H9 (cell line): ENCODE results near the gene ACKR3. TPM values are rescaled to one million over a fixed set of nuclear protein-coding genes. Genes with fewer than 3 reads are reported as not detected.

Experiments
- DNase-seq: peaks from one replicate; pipeline ENCODE4 v3.0.0-alpha.2; 2017
- H2AFZ ChIP-seq: one replicate; pipeline ENCODE4 v1.6.1; 2013; ENCODE audit warnings: mild to moderate bottlenecking, low read length, control low read depth, moderate library complexity
- H2AK5ac ChIP-seq: 2 replicates; pipeline ENCODE4 v1.6.1; 2013; ENCODE audit warnings: low read length, control low read depth, mixed read lengths; ENCODE audit not compliant: insufficient read length
- H2BK120ac ChIP-seq: one replicate; pipeline ENCODE4 v1.6.1; 2013; ENCODE audit warnings: low read depth, mild to moderate bottlenecking, low read length, control low read depth, inconsistent platforms; ENCODE audit not compliant: poor library complexity, severe bottlenecking
- H2BK12ac ChIP-seq: 2 replicates; pipeline ENCODE4 v1.6.1; 2013; ENCODE audit warnings: low read length, control low read depth, mixed read lengths, low read depth; ENCODE audit not compliant: insufficient read length
- H2BK15ac ChIP-seq: 2 replicates; pipeline ENCODE4 v1.6.1; 2013; ENCODE audit warnings: low read depth, low read length, control low read depth
- H2BK20ac ChIP-seq: one replicate; pipeline ENCODE4 v1.6.1; 2013; ENCODE audit warnings: low read depth, mild to moderate bottlenecking, low read length, control low read depth, inconsistent platforms; ENCODE audit not compliant: poor library complexity, severe bottlenecking
- H2BK5ac ChIP-seq: 2 replicates; pipeline ENCODE4 v1.6.1; 2013; ENCODE audit warnings: low read length, control low read depth, mixed read lengths; ENCODE audit not compliant: insufficient read length
- H3K14ac ChIP-seq: 2 replicates; pipeline ENCODE4 v1.6.1; 2013; ENCODE audit warnings: low read length, control low read depth; ENCODE audit not compliant: insufficient read depth
- H3K18ac ChIP-seq: 2 replicates; pipeline ENCODE4 v1.6.1; 2013; ENCODE audit warnings: low read depth, mild to moderate bottlenecking, mixed read lengths, low read length, control low read depth; ENCODE audit not compliant: insufficient read length
- H3K23ac ChIP-seq: 2 replicates; pipeline ENCODE4 v1.6.1; 2013; ENCODE audit warnings: low read length, control low read depth, mixed read lengths, low read depth; ENCODE audit not compliant: insufficient read length
- H3K23me2 ChIP-seq: 2 replicates; pipeline ENCODE4 v1.6.1; 2013; ENCODE audit warnings: low read depth, mild to moderate bottlenecking, mixed read lengths, low read length, control low read depth; ENCODE audit not compliant: insufficient read length, poor library complexity, severe bottlenecking
- H3K27ac ChIP-seq: 2 replicates; pipeline ENCODE4 v1.5.1; 2013; ENCODE audit warnings: low read length, control low read depth, mixed read lengths, low read depth; ENCODE audit not compliant: insufficient read length
- H3K27me3 ChIP-seq: 2 replicates; pipeline ENCODE4 v1.6.1; 2013; ENCODE audit warnings: low read length, control low read depth, inconsistent platforms; ENCODE audit not compliant: insufficient read depth
- H3K4ac ChIP-seq: 2 replicates; pipeline ENCODE4 v1.6.1; 2013; ENCODE audit warnings: low read depth, mild to moderate bottlenecking, control low read depth, inconsistent platforms, low read length, moderate library complexity
- H3K4me1 ChIP-seq: 2 replicates; pipeline ENCODE4 v1.6.1; 2013; ENCODE audit warnings: low read length, control low read depth, inconsistent platforms; ENCODE audit not compliant: insufficient read depth
- H3K4me2 ChIP-seq: 2 replicates; pipeline ENCODE4 v1.6.1; 2013; ENCODE audit warnings: low read length, control low read depth, mixed read lengths; ENCODE audit not compliant: insufficient read length, insufficient read depth
- H3K56ac ChIP-seq: 2 replicates; pipeline ENCODE4 v1.6.1; 2013; ENCODE audit warnings: low read depth, mild to moderate bottlenecking, mixed read lengths, low read length, control low read depth; ENCODE audit not compliant: insufficient read length
- H3K79me1 ChIP-seq: 2 replicates; pipeline ENCODE4 v1.6.1; 2013; ENCODE audit warnings: low read depth, mild to moderate bottlenecking, moderate library complexity, low read length, control low read depth, inconsistent platforms; ENCODE audit not compliant: insufficient read depth, poor library complexity, severe bottlenecking
- H3K79me2 ChIP-seq: 2 replicates; pipeline ENCODE4 v1.6.1; 2013; ENCODE audit warnings: low read length, control low read depth, inconsistent platforms; ENCODE audit not compliant: insufficient read depth
- H3K9ac ChIP-seq: 2 replicates; pipeline ENCODE4 v1.6.1; 2013; ENCODE audit warnings: low read length, control low read depth, mixed read lengths; ENCODE audit not compliant: insufficient read length; ENCODE audit errors: extremely low read depth
- H3K9me3 ChIP-seq: one replicate; pipeline ENCODE4 v1.6.1; 2013; ENCODE audit warnings: low read depth, low read length, inconsistent platforms; ENCODE audit not compliant: control insufficient read depth
- H3T11ph ChIP-seq: one replicate; pipeline ENCODE4 v1.6.1; 2013; ENCODE audit warnings: mild to moderate bottlenecking, low read length, control low read depth, inconsistent platforms
- H4K20me1 ChIP-seq: one replicate; pipeline ENCODE4 v1.6.1; 2013; ENCODE audit not compliant: control insufficient read depth, insufficient read length, insufficient read depth
- H4K5ac ChIP-seq: 2 replicates; pipeline ENCODE4 v1.6.1; 2013; ENCODE audit warnings: low read depth, mild to moderate bottlenecking, mixed read lengths, low read length, control low read depth; ENCODE audit not compliant: insufficient read length
- H4K8ac ChIP-seq: replicated peaks from 2 replicates; pipeline ENCODE4 v1.6.1; 2013; ENCODE audit warnings: low read length, control low read depth, mixed read lengths, low read depth; ENCODE audit not compliant: insufficient read length
- H4K91ac ChIP-seq: 2 replicates; pipeline ENCODE4 v1.6.1; 2013; ENCODE audit warnings: low read depth, mild to moderate bottlenecking, moderate library complexity, mixed read lengths, low read length, control low read depth; ENCODE audit not compliant: insufficient read length
- H3K27ac Mint-ChIP-seq, 3 experiments: 2 replicates in 2 of 3; 3 replicates in 1 of 3; pipeline ENCODE4 v1.8.0; 2020 to 2021; ENCODE audit warnings: mixed read lengths in 3 of 3, mild to moderate bottlenecking in 1 of 3, moderate library complexity in 1 of 3
- H3K27me3 Mint-ChIP-seq: 2 replicates; pipeline ENCODE4 v1.8.0; 2021; ENCODE audit warnings: low read depth, mild to moderate bottlenecking, moderate library complexity, mixed read lengths
- H3K36me3 Mint-ChIP-seq, 3 experiments: 2 replicates in 2 of 3; 3 replicates in 1 of 3; pipeline ENCODE4 v1.8.0; 2020 to 2021; ENCODE audit warnings: low read depth in 3 of 3, mixed read lengths in 3 of 3; ENCODE audit not compliant: insufficient read depth in 1 of 3
- H3K4me1 Mint-ChIP-seq, 2 experiments: 2 replicates each; pipeline ENCODE4 v1.8.0; 2020; ENCODE audit warnings: mixed read lengths in 2 of 2
- H3K4me3 Mint-ChIP-seq, 2 experiments: 2 replicates in 1 of 2; 3 replicates in 1 of 2; pipeline ENCODE4 v1.8.0; 2020 to 2021; ENCODE audit warnings: mild to moderate bottlenecking in 2 of 2, mixed read lengths in 2 of 2, moderate library complexity in 1 of 2
- H3K9me3 Mint-ChIP-seq, 2 experiments: 2 replicates in 1 of 2; 3 replicates in 1 of 2; pipeline ENCODE4 v1.8.0; 2020; ENCODE audit warnings: mild to moderate bottlenecking in 2 of 2, mixed read lengths in 2 of 2, moderate library complexity in 1 of 2
- WGBS: extraction: QIAGEN DNeasy Blood & Tissue Kit; methylation state at CpG from one replicate; pipeline ENCODE4 v1.1.7; 2013; ENCODE audit warnings: missing lambda C conversion rate, low lambda C conversion rate, mixed read lengths; ENCODE audit not compliant: insufficient read length; ENCODE audit errors: extremely low coverage; 5-methylcytosine and 5-hydroxymethylcytosine counted together
- total RNA-seq: library from RNA; stranded (reverse); gene quantifications from 2 replicates; pipeline ENCODE4 v1.2.1, GENCODE V29; 2021
- TF ChIP-seq, protein P1 (sequence below): fragments of 200-600 bp; sonication (generic); conservative IDR thresholded peaks from 3 replicates; pipeline ENCODE4 v1.8.0; 2021; ENCODE audit warnings: antibody characterized with exemption, mild to moderate bottlenecking

ACKR3 gene
- total RNA-seq, 1 experiment from 2014 or later: 0.44 TPM

DNA sequence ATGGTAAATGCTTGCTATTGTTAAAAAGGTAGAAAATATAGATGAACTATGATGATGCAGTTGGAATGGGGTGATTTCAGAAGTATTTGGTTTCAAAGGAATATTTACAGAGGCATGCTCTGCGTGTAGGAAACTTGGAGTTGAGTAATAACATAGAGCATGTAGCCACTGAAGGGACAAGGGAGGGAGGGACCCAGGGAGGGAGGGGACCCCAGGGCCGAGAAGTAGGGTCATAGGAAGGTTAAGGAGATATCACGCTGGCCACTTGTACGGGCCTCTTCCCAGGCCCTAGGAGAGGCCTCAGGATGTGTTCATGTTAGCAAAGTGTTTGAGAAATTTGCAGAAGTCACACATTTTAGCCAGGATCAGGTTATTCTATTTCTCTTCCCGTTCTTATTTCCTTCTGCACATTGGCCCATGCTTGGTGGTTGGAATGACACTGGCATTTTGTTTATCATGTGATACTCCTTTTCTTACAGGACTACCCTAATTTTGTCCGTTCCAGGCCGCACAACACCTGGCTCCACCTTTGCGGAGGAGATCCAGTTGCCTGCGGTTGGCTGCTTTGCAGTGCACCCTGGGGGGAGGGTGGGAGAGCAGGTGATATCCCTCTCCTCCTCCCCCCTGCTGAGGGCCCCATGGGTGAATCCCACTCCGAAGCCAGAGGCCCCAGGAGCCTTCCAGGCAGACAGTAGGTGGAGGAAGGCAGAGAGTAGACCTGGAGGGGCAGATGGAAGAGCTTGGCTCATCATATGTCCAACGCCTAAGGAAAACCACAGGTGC is 16.9 kb upstream of the ACKR3 start:
- peaks cover 10 to 17% of the 10 kb centered on the region in 2 experiments for H3K9me3 Mint-ChIP-seq
- Histone ChIP-seq H3K79me1 (no peaks in the 10 kb centered on the region), H2BK5ac (no peak overlapping the region), H3K9ac (no peak overlapping the region), H3K27me3 (no peaks in the 10 kb centered on the region), H3K79me2 (no peaks in the 10 kb centered on the region), H2AK5ac (no peak overlapping the region), H3K4me2 (no peak overlapping the region), H4K91ac (no peak overlapping the region), H2BK20ac (no peak overlapping the region), H3T11ph (no peak overlapping the region), H4K20me1 (no peaks in the 10 kb centered on the region), H3K27ac (no peak overlapping the region), H2BK12ac (no peak overlapping the region), H3K4ac (no peak overlapping the region), H2AFZ (no peak overlapping the region), H3K4me1 (no peaks in the 10 kb centered on the region; the same call in 1 of the 2 replicates), H3K14ac (no peak overlapping the region; the same call in 1 of the 2 replicates), H3K23ac (no peak overlapping the region), H3K23me2 (no peaks in the 10 kb centered on the region), H4K8ac (no peak overlapping the region), H4K5ac (no peak overlapping the region), H2BK120ac (no peak overlapping the region), H3K56ac (no peak overlapping the region), H3K9me3 (no peaks in the 10 kb centered on the region), H3K18ac (no peak overlapping the region), H2BK15ac (no peak overlapping the region)
- no CpG with 5 or more reads among the region's 11 CpGs for WGBS
- peaks cover 12% of the 10 kb centered on the region for H3K27me3 Mint-ChIP-seq
- H3K27ac Mint-ChIP-seq: no peak overlapping the region
- no peak overlapping the region; a peak in 2 of 5 replicates for H3K4me3 Mint-ChIP-seq
- peaks cover 30 to 33% of the 10 kb centered on the region in 2 experiments for H3K4me1 Mint-ChIP-seq
- peaks cover 0 to 18% (median 3%) of the 10 kb centered on the region in 3 experiments; a peak in 4 of 7 replicates for H3K36me3 Mint-ChIP-seq
- DNase-seq: no peak
- TF ChIP-seq, protein P1, sequence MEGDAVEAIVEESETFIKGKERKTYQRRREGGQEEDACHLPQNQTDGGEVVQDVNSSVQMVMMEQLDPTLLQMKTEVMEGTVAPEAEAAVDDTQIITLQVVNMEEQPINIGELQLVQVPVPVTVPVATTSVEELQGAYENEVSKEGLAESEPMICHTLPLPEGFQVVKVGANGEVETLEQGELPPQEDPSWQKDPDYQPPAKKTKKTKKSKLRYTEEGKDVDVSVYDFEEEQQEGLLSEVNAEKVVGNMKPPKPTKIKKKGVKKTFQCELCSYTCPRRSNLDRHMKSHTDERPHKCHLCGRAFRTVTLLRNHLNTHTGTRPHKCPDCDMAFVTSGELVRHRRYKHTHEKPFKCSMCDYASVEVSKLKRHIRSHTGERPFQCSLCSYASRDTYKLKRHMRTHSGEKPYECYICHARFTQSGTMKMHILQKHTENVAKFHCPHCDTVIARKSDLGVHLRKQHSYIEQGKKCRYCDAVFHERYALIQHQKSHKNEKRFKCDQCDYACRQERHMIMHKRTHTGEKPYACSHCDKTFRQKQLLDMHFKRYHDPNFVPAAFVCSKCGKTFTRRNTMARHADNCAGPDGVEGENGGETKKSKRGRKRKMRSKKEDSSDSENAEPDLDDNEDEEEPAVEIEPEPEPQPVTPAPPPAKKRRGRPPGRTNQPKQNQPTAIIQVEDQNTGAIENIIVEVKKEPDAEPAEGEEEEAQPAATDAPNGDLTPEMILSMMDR: no peak
